H9 (cell line): ENCODE results near the gene ZBP1. TPM values are rescaled to one million over a fixed set of nuclear protein-coding genes. Genes with fewer than 3 reads are reported as not detected.

Experiments used
- DNase-seq: peaks from one replicate; pipeline ENCODE4 v3.0.0-alpha.2; 2017
- H2AFZ ChIP-seq: one replicate; pipeline ENCODE4 v1.6.1; 2013; ENCODE audit warnings: mild to moderate bottlenecking, low read length, control low read depth, moderate library complexity
- H2AK5ac ChIP-seq: 2 replicates; pipeline ENCODE4 v1.6.1; 2013; ENCODE audit warnings: low read length, control low read depth, mixed read lengths; ENCODE audit not compliant: insufficient read length
- H2BK120ac ChIP-seq: one replicate; pipeline ENCODE4 v1.6.1; 2013; ENCODE audit warnings: low read depth, mild to moderate bottlenecking, low read length, control low read depth, inconsistent platforms; ENCODE audit not compliant: poor library complexity, severe bottlenecking
- H2BK12ac ChIP-seq: 2 replicates; pipeline ENCODE4 v1.6.1; 2013; ENCODE audit warnings: low read length, control low read depth, mixed read lengths, low read depth; ENCODE audit not compliant: insufficient read length
- H2BK15ac ChIP-seq: 2 replicates; pipeline ENCODE4 v1.6.1; 2013; ENCODE audit warnings: low read depth, low read length, control low read depth
- H2BK20ac ChIP-seq: one replicate; pipeline ENCODE4 v1.6.1; 2013; ENCODE audit warnings: low read depth, mild to moderate bottlenecking, low read length, control low read depth, inconsistent platforms; ENCODE audit not compliant: poor library complexity, severe bottlenecking
- H2BK5ac ChIP-seq: 2 replicates; pipeline ENCODE4 v1.6.1; 2013; ENCODE audit warnings: low read length, control low read depth, mixed read lengths; ENCODE audit not compliant: insufficient read length
- H3K14ac ChIP-seq: 2 replicates; pipeline ENCODE4 v1.6.1; 2013; ENCODE audit warnings: low read length, control low read depth; ENCODE audit not compliant: insufficient read depth
- H3K18ac ChIP-seq: 2 replicates; pipeline ENCODE4 v1.6.1; 2013; ENCODE audit warnings: low read depth, mild to moderate bottlenecking, mixed read lengths, low read length, control low read depth; ENCODE audit not compliant: insufficient read length
- H3K23ac ChIP-seq: 2 replicates; pipeline ENCODE4 v1.6.1; 2013; ENCODE audit warnings: low read length, control low read depth, mixed read lengths, low read depth; ENCODE audit not compliant: insufficient read length
- H3K23me2 ChIP-seq: 2 replicates; pipeline ENCODE4 v1.6.1; 2013; ENCODE audit warnings: low read depth, mild to moderate bottlenecking, mixed read lengths, low read length, control low read depth; ENCODE audit not compliant: insufficient read length, poor library complexity, severe bottlenecking
- H3K27ac ChIP-seq: 2 replicates; pipeline ENCODE4 v1.5.1; 2013; ENCODE audit warnings: low read length, control low read depth, mixed read lengths, low read depth; ENCODE audit not compliant: insufficient read length
- H3K27me3 ChIP-seq: 2 replicates; pipeline ENCODE4 v1.6.1; 2013; ENCODE audit warnings: low read length, control low read depth, inconsistent platforms; ENCODE audit not compliant: insufficient read depth
- H3K4ac ChIP-seq: 2 replicates; pipeline ENCODE4 v1.6.1; 2013; ENCODE audit warnings: low read depth, mild to moderate bottlenecking, control low read depth, inconsistent platforms, low read length, moderate library complexity
- H3K4me1 ChIP-seq: 2 replicates; pipeline ENCODE4 v1.6.1; 2013; ENCODE audit warnings: low read length, control low read depth, inconsistent platforms; ENCODE audit not compliant: insufficient read depth
- H3K4me2 ChIP-seq: 2 replicates; pipeline ENCODE4 v1.6.1; 2013; ENCODE audit warnings: low read length, control low read depth, mixed read lengths; ENCODE audit not compliant: insufficient read length, insufficient read depth
- H3K56ac ChIP-seq: 2 replicates; pipeline ENCODE4 v1.6.1; 2013; ENCODE audit warnings: low read depth, mild to moderate bottlenecking, mixed read lengths, low read length, control low read depth; ENCODE audit not compliant: insufficient read length
- H3K79me1 ChIP-seq: 2 replicates; pipeline ENCODE4 v1.6.1; 2013; ENCODE audit warnings: low read depth, mild to moderate bottlenecking, moderate library complexity, low read length, control low read depth, inconsistent platforms; ENCODE audit not compliant: insufficient read depth, poor library complexity, severe bottlenecking
- H3K79me2 ChIP-seq: 2 replicates; pipeline ENCODE4 v1.6.1; 2013; ENCODE audit warnings: low read length, control low read depth, inconsistent platforms; ENCODE audit not compliant: insufficient read depth
- H3K9ac ChIP-seq: 2 replicates; pipeline ENCODE4 v1.6.1; 2013; ENCODE audit warnings: low read length, control low read depth, mixed read lengths; ENCODE audit not compliant: insufficient read length; ENCODE audit errors: extremely low read depth
- H3K9me3 ChIP-seq: one replicate; pipeline ENCODE4 v1.6.1; 2013; ENCODE audit warnings: low read depth, low read length, inconsistent platforms; ENCODE audit not compliant: control insufficient read depth
- H3T11ph ChIP-seq: one replicate; pipeline ENCODE4 v1.6.1; 2013; ENCODE audit warnings: mild to moderate bottlenecking, low read length, control low read depth, inconsistent platforms
- H4K20me1 ChIP-seq: one replicate; pipeline ENCODE4 v1.6.1; 2013; ENCODE audit not compliant: control insufficient read depth, insufficient read length, insufficient read depth
- H4K5ac ChIP-seq: 2 replicates; pipeline ENCODE4 v1.6.1; 2013; ENCODE audit warnings: low read depth, mild to moderate bottlenecking, mixed read lengths, low read length, control low read depth; ENCODE audit not compliant: insufficient read length
- H4K8ac ChIP-seq: replicated peaks from 2 replicates; pipeline ENCODE4 v1.6.1; 2013; ENCODE audit warnings: low read length, control low read depth, mixed read lengths, low read depth; ENCODE audit not compliant: insufficient read length
- H4K91ac ChIP-seq: 2 replicates; pipeline ENCODE4 v1.6.1; 2013; ENCODE audit warnings: low read depth, mild to moderate bottlenecking, moderate library complexity, mixed read lengths, low read length, control low read depth; ENCODE audit not compliant: insufficient read length
- H3K27ac Mint-ChIP-seq, 3 experiments: 2 replicates in 2 of 3; 3 replicates in 1 of 3; pipeline ENCODE4 v1.8.0; 2020 to 2021; ENCODE audit warnings: mixed read lengths in 3 of 3, mild to moderate bottlenecking in 1 of 3, moderate library complexity in 1 of 3
- H3K27me3 Mint-ChIP-seq: 2 replicates; pipeline ENCODE4 v1.8.0; 2021; ENCODE audit warnings: low read depth, mild to moderate bottlenecking, moderate library complexity, mixed read lengths
- H3K36me3 Mint-ChIP-seq, 3 experiments: 2 replicates in 2 of 3; 3 replicates in 1 of 3; pipeline ENCODE4 v1.8.0; 2020 to 2021; ENCODE audit warnings: low read depth in 3 of 3, mixed read lengths in 3 of 3; ENCODE audit not compliant: insufficient read depth in 1 of 3
- H3K4me1 Mint-ChIP-seq, 2 experiments: 2 replicates each; pipeline ENCODE4 v1.8.0; 2020; ENCODE audit warnings: mixed read lengths in 2 of 2
- H3K4me3 Mint-ChIP-seq, 2 experiments: 2 replicates in 1 of 2; 3 replicates in 1 of 2; pipeline ENCODE4 v1.8.0; 2020 to 2021; ENCODE audit warnings: mild to moderate bottlenecking in 2 of 2, mixed read lengths in 2 of 2, moderate library complexity in 1 of 2
- H3K9me3 Mint-ChIP-seq, 2 experiments: 2 replicates in 1 of 2; 3 replicates in 1 of 2; pipeline ENCODE4 v1.8.0; 2020; ENCODE audit warnings: mild to moderate bottlenecking in 2 of 2, mixed read lengths in 2 of 2, moderate library complexity in 1 of 2
- WGBS: extraction: QIAGEN DNeasy Blood & Tissue Kit; methylation state at CpG from one replicate; pipeline ENCODE4 v1.1.7; 2013; ENCODE audit warnings: missing lambda C conversion rate, low lambda C conversion rate, mixed read lengths; ENCODE audit not compliant: insufficient read length; ENCODE audit errors: extremely low coverage; 5-methylcytosine and 5-hydroxymethylcytosine counted together
- total RNA-seq: library from RNA; stranded (reverse); gene quantifications from 2 replicates; pipeline ENCODE4 v1.2.1, GENCODE V29; 2021
- TF ChIP-seq, protein P1 (sequence below): fragments of 200-600 bp; sonication (generic); conservative IDR thresholded peaks from 3 replicates; pipeline ENCODE4 v1.8.0; 2021; ENCODE audit warnings: antibody characterized with exemption, mild to moderate bottlenecking

The ZBP1 gene
- total RNA-seq, 1 experiment from 2014 or later: not detected

DNA sequence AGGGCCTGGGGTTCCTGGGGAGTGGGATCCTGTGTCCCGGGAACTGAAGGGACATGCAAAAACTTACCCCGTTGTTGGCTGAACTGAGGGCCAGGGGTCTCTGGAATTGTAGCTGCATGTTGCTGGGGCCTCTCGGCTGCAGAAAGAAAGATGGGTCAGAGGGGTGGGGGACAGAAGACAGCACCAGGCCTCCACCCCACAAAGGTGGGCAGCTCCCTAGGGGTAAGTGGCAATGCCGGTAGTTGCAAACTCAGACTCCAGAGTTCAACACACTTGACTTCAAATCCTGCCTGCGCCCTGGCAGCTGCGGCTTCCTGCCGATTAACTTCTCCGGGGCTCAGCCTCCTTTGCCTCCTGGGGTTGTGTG is 4.8 kb downstream of the ZBP1 start:
- Histone ChIP-seq H3K56ac (no peak overlapping the region), H3K27ac (no peak overlapping the region), H2BK20ac (no peak overlapping the region), H3K4ac (no peak overlapping the region), H2BK15ac (no peak overlapping the region), H4K5ac (no peak overlapping the region), H4K8ac (no peak overlapping the region), H3K9ac (no peak overlapping the region), H2BK120ac (no peak overlapping the region), H2AK5ac (no peak overlapping the region), H2AFZ (no peak overlapping the region), H3K79me1 (no peaks in the 10 kb centered on the region), H3K4me2 (no peak overlapping the region), H3K18ac (no peak overlapping the region), H4K20me1 (no peaks in the 10 kb centered on the region), H3K23ac (no peak overlapping the region), H3K79me2 (no peaks in the 10 kb centered on the region), H3K14ac (no peak overlapping the region), H2BK5ac (no peak overlapping the region), H3K23me2 (no peaks in the 10 kb centered on the region), H2BK12ac (no peak overlapping the region), H3K9me3 (no peaks in the 10 kb centered on the region), H3T11ph (no peak overlapping the region), H4K91ac (no peak overlapping the region), H3K4me1 (no peaks in the 10 kb centered on the region), H3K27me3 (no peaks in the 10 kb centered on the region)
- Mint-ChIP-seq H3K4me3 (no peak overlapping the region), H3K9me3 (no peaks in the 10 kb centered on the region), H3K27me3 (peaks cover 9% of the 10 kb centered on the region), H3K36me3 (no peaks in the 10 kb centered on the region), H3K4me1 (no peaks in the 10 kb centered on the region; a peak in 1 of 4 replicates), H3K27ac (no peak overlapping the region)
- DNase-seq: no peak
- no CpG with 5 or more reads among the region's 8 CpGs for WGBS
- TF ChIP-seq, protein P1, sequence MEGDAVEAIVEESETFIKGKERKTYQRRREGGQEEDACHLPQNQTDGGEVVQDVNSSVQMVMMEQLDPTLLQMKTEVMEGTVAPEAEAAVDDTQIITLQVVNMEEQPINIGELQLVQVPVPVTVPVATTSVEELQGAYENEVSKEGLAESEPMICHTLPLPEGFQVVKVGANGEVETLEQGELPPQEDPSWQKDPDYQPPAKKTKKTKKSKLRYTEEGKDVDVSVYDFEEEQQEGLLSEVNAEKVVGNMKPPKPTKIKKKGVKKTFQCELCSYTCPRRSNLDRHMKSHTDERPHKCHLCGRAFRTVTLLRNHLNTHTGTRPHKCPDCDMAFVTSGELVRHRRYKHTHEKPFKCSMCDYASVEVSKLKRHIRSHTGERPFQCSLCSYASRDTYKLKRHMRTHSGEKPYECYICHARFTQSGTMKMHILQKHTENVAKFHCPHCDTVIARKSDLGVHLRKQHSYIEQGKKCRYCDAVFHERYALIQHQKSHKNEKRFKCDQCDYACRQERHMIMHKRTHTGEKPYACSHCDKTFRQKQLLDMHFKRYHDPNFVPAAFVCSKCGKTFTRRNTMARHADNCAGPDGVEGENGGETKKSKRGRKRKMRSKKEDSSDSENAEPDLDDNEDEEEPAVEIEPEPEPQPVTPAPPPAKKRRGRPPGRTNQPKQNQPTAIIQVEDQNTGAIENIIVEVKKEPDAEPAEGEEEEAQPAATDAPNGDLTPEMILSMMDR: no peak
